CD14-positive monocyte (primary cell): ENCODE measurements around the gene C4BPB. TPM values are rescaled to one million over a fixed set of nuclear protein-coding genes. Genes with fewer than 3 reads are reported as not detected.

Experiments
- DNase-seq, 3 donors: peaks; one replicate each; pipeline ENCODE4 v3.0.0-alpha.2; 2011 to 2022
- H2AFZ ChIP-seq: 2 replicates; pipeline ENCODE4 v1.6.0; 2012; ENCODE audit warnings: mild to moderate bottlenecking, low read depth, low read length, inconsistent platforms; ENCODE audit not compliant: insufficient read depth, poor library complexity, severe bottlenecking
- H3K27ac ChIP-seq, 2 donors: 1 replicate in 1 of 2; 2 replicates in 1 of 2; pipeline ENCODE4 v1.5.1; 2012 to 2013; ENCODE audit warnings: low read length in 2 of 2, control low read depth in 1 of 2, inconsistent platforms in 1 of 2, low read depth in 1 of 2, mild to moderate bottlenecking in 1 of 2
- H3K27me3 ChIP-seq, 2 donors: one replicate each; pipeline versions ENCODE4 v1.6.0 to v1.6.1; 2011 to 2013; ENCODE audit warnings: low read length in 2 of 2; ENCODE audit not compliant: control insufficient read depth in 2 of 2, insufficient read depth in 2 of 2
- H3K36me3 ChIP-seq, 2 donors: replicated peaks in 1 of 2; 1 replicate in 1 of 2; 2 replicates in 1 of 2; pipeline versions ENCODE4 v1.5.1 to v1.6.1; 2012 to 2013; ENCODE audit warnings: low read length in 2 of 2, control low read depth in 1 of 2, inconsistent platforms in 1 of 2, mild to moderate bottlenecking in 1 of 2; ENCODE audit not compliant: insufficient read depth in 2 of 2, control insufficient read depth in 1 of 2
- H3K4me1 ChIP-seq, 2 donors: 1 replicate in 1 of 2; 2 replicates in 1 of 2; pipeline versions ENCODE4 v1.5.1 to v1.6.1; 2012 to 2013; ENCODE audit warnings: low read length in 2 of 2, control low read depth in 1 of 2, inconsistent platforms in 1 of 2, mild to moderate bottlenecking in 1 of 2, moderate library complexity in 1 of 2; ENCODE audit not compliant: insufficient read depth in 2 of 2, control insufficient read depth in 1 of 2
- H3K4me2 ChIP-seq: replicated peaks from 2 replicates; pipeline ENCODE3; 2012; ENCODE audit warnings: low read length, moderate library complexity, mild to moderate bottlenecking; ENCODE audit not compliant: poor library complexity, severe bottlenecking; ENCODE audit errors: extremely low read depth
- H3K4me3 ChIP-seq, 3 experiments: fragments of 200-600 bp in 1 of 3; sonication (generic) in 1 of 3; replicated peaks in 1 of 3; 1 replicate in 2 of 3; 2 replicates in 1 of 3; pipeline ENCODE4 v1.5.1; 2011 to 2013; ENCODE audit warnings: low read length in 3 of 3, mild to moderate bottlenecking in 3 of 3, control low read depth in 2 of 3, low read depth in 2 of 3, inconsistent platforms in 1 of 3, moderate library complexity in 1 of 3
- H3K79me2 ChIP-seq: 2 replicates; pipeline ENCODE4 v1.6.0; 2012; ENCODE audit warnings: mild to moderate bottlenecking, control low read depth, inconsistent platforms, low read length, moderate library complexity; ENCODE audit not compliant: insufficient read depth
- H3K9ac ChIP-seq: 2 replicates; pipeline ENCODE4 v1.6.0; 2017; ENCODE audit warnings: low read length, mild to moderate bottlenecking; ENCODE audit not compliant: insufficient read depth, poor library complexity, severe bottlenecking
- H3K9me3 ChIP-seq, 2 donors: replicated peaks in 1 of 2; 1 replicate in 1 of 2; 2 replicates in 1 of 2; pipeline versions ENCODE4 v1.5.1 to v1.6.1; 2012 to 2013; ENCODE audit warnings: low read length in 2 of 2, control low read depth in 1 of 2; ENCODE audit not compliant: control insufficient read depth in 1 of 2, insufficient read depth in 1 of 2
- H4K20me1 ChIP-seq: 2 replicates; pipeline ENCODE4 v1.6.0; 2012; ENCODE audit warnings: mild to moderate bottlenecking, low read length, control low read depth, moderate library complexity; ENCODE audit not compliant: insufficient read depth
- H3K27ac Mint-ChIP-seq, 7 donors: one replicate each; pipeline ENCODE4 v1.8.0; 2020; ENCODE audit warnings: mild to moderate bottlenecking in 7 of 7, mixed read lengths in 7 of 7, moderate library complexity in 6 of 7, inconsistent platforms in 2 of 7
- H3K27me3 Mint-ChIP-seq, 3 donors: one replicate each; pipeline ENCODE4 v1.8.0; 2021 to 2022; ENCODE audit warnings: low read depth in 3 of 3, mild to moderate bottlenecking in 3 of 3, mixed read lengths in 3 of 3, moderate library complexity in 3 of 3, inconsistent platforms in 1 of 3
- H3K36me3 Mint-ChIP-seq, 2 donors: one replicate each; pipeline ENCODE4 v1.8.0; 2020; ENCODE audit warnings: mixed read lengths in 2 of 2, inconsistent platforms in 1 of 2, mild to moderate bottlenecking in 1 of 2
- H3K4me1 Mint-ChIP-seq: one replicate; pipeline ENCODE4 v1.8.0; 2020; ENCODE audit warnings: mild to moderate bottlenecking, mixed read lengths
- H3K4me3 Mint-ChIP-seq, 2 donors: one replicate each; pipeline ENCODE4 v1.8.0; 2020; ENCODE audit warnings: mild to moderate bottlenecking in 2 of 2, mixed read lengths in 2 of 2, moderate library complexity in 1 of 2
- H3K9me3 Mint-ChIP-seq, 7 donors: one replicate each; pipeline ENCODE4 v1.8.0; 2020 to 2022; ENCODE audit warnings: mixed read lengths in 7 of 7, mild to moderate bottlenecking in 6 of 7, moderate library complexity in 6 of 7, inconsistent platforms in 2 of 7
- WGBS: methylation state at CpG from one replicate; pipeline ENCODE4 v1.1.5; 2013; ENCODE audit warnings: missing lambda C conversion rate; ENCODE audit not compliant: insufficient coverage; 5-methylcytosine and 5-hydroxymethylcytosine counted together
- intact Hi-C, 2 donors: fragments of 100-400 bp; cut with micrococcal nuclease; formaldehyde crosslinking; loops; one replicate each; pipeline versions ENCODE4 v1.15.0 to v1.15.1; 2023
- polyA plus RNA-seq, 3 donors: library from polyadenylated mRNA; depleted of rRNA in 1 of 3; unstranded in 2 of 3; stranded (reverse) in 1 of 3; fragments of 300-500 nt in 2 of 3; fragments of >200 nt in 1 of 3; fragmentation: Illumina TruSeq in 2 of 3; gene quantifications; 1 replicate in 2 of 3; 2 replicates in 1 of 3; pipeline ENCODE4 v1.2.3, GENCODE V29; 2012 to 2021
- TF ChIP-seq, protein P1 (sequence below): fragments of 200-600 bp; IDR thresholded peaks from one replicate; pipeline ENCODE4 v1.8.0; 2022; ENCODE audit warnings: antibody characterized with exemption, mild to moderate bottlenecking

C4BPB gene
- polyA plus RNA-seq, 3 donors: not detected

DNA sequence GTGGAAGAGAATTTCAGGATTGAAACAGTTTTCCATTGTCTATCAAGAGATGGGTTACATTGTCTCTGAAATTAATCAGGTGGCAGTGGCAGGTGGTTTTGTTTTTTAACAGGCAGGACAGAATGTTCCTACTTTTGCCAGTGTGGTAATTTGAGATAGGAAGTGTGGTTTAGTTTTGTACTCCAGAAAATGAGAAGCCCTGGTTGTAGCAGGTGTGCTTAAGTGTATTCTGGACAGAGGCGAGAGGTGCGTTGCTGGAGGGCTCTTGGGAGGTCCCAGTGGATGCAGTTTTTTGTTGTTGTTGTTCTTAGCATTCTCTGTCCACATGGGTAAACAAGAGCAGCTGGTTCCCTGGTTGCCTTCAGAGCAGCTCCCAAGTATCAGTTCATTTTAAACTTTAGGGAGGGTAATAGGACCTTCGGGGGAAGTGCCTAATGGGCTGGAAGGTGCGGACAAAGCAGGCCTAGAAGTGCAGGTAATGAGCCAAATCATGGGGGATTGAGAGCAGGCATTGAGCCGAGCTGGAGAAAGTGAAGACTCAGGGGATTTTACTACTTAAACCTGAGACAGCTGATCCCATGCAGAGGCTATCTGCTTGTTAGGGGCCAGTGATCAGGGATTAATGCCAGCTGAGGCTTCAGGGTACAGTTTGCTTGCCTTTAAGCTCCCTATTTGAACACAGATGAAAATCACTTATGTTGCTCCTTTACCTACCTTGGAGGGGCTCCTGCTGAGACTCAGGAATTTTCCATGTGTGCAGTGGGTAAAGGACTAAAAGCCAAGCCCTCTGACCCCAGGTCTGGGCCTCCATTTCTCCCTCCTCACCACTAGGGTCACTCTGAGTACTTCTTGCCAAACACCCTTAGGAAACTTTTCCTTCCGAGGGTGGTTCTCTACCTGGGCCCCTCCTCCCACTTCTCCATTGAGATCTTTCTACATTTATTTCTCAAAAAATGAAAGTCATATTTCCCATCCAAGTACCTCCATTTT is 29.5 kb upstream of the C4BPB start:
- H3K4me1 Mint-ChIP-seq: peaks cover 21% of the 10 kb centered on the region
- TF ChIP-seq, protein P1, sequence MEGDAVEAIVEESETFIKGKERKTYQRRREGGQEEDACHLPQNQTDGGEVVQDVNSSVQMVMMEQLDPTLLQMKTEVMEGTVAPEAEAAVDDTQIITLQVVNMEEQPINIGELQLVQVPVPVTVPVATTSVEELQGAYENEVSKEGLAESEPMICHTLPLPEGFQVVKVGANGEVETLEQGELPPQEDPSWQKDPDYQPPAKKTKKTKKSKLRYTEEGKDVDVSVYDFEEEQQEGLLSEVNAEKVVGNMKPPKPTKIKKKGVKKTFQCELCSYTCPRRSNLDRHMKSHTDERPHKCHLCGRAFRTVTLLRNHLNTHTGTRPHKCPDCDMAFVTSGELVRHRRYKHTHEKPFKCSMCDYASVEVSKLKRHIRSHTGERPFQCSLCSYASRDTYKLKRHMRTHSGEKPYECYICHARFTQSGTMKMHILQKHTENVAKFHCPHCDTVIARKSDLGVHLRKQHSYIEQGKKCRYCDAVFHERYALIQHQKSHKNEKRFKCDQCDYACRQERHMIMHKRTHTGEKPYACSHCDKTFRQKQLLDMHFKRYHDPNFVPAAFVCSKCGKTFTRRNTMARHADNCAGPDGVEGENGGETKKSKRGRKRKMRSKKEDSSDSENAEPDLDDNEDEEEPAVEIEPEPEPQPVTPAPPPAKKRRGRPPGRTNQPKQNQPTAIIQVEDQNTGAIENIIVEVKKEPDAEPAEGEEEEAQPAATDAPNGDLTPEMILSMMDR: no peak
- no peak overlapping the region for H3K27ac Mint-ChIP-seq

DNA sequence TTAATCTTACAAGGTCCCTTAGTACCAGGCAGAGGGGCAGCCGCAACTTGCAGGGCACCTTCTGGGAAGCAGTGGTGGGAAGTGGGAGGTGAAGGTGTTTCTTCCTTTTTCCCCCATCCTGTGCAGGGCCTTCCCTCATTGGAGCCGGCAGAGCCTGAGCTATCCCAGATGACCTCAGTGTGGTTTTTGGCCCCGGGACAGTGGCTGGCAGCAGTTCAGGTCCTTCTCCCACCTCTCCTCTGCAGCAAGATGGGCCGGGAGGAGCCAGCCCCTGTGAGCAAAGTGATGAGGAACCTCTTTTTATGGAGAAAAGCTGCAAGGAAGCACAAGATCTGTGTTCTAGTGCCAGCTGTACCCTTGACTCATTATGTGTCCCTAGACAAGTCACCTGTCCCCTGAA is 28.8 kb upstream of the C4BPB start:
- Mint-ChIP-seq H3K4me3 (no peak overlapping the region), H3K9me3 (no peaks in the 10 kb centered on the region), H3K4me1 (peaks cover 14% of the 10 kb centered on the region), H3K36me3 (peaks cover 44 to 51% of the 10 kb centered on the region in 2 donors), H3K27ac (no peak overlapping the region), H3K27me3 (no peaks in the 10 kb centered on the region)
- Histone ChIP-seq H3K79me2 (no peaks in the 10 kb centered on the region), H4K20me1 (no peaks in the 10 kb centered on the region), H3K27me3 (no peaks in the 10 kb centered on the region), H2AFZ (no peak overlapping the region), H3K9ac (no peak overlapping the region), H3K9me3 (no peaks in the 10 kb centered on the region), H3K4me2 (no peak overlapping the region), H3K4me3 (no peak overlapping the region), H3K4me1 (peaks cover 5 to 9% of the 10 kb centered on the region in 2 donors), H3K27ac (no peak overlapping the region), H3K36me3 (peaks cover 28 to 52% of the 10 kb centered on the region in 2 donors)
- intact Hi-C loops: loop anchor here in 1 of 2 donors (10.0 kb wide), 1 partner anchor 275 kb away; no protein-coding TSS in a partner anchor
- 20% methylated on average over 1 of the region's 4 CpGs for WGBS
- DNase-seq: no peak
- TF ChIP-seq, protein P1: no peak

More for the DNA sequence above, 29.5 kb upstream of the C4BPB start:
- Histone ChIP-seq H3K4me2 (no peak overlapping the region), H3K9ac (no peak overlapping the region), H4K20me1 (no peaks in the 10 kb centered on the region), H3K36me3 (peaks cover 24 to 46% of the 10 kb centered on the region in 2 donors), H3K4me3 (no peak overlapping the region), H2AFZ (no peak overlapping the region), H3K79me2 (no peaks in the 10 kb centered on the region), H3K9me3 (no peaks in the 10 kb centered on the region), H3K27me3 (no peaks in the 10 kb centered on the region), H3K27ac (no peak overlapping the region), H3K4me1 (peaks cover 12 to 16% of the 10 kb centered on the region in 2 donors)
- Mint-ChIP-seq H3K27me3 (no peaks in the 10 kb centered on the region), H3K4me3 (no peak overlapping the region), H3K9me3 (no peaks in the 10 kb centered on the region), H3K36me3 (peaks cover 37 to 43% of the 10 kb centered on the region in 2 donors)
- intact Hi-C loops: loop anchor here in 1 of 2 donors (10.0 kb wide), 1 partner anchor 276 kb away; no protein-coding TSS in a partner anchor
- DNase-seq: no peak
- 46% methylated on average over 6 of the region's 6 CpGs for WGBS
